ENCODE data around the gene KCTD5. TPM values are rescaled to one million over a fixed set of nuclear protein-coding genes. Genes with fewer than 3 reads are reported as not detected.

Gene KCTD5
- total RNA-seq, 2 donors from 2014 or later = 29.8 to 32.6 TPM

DNA sequence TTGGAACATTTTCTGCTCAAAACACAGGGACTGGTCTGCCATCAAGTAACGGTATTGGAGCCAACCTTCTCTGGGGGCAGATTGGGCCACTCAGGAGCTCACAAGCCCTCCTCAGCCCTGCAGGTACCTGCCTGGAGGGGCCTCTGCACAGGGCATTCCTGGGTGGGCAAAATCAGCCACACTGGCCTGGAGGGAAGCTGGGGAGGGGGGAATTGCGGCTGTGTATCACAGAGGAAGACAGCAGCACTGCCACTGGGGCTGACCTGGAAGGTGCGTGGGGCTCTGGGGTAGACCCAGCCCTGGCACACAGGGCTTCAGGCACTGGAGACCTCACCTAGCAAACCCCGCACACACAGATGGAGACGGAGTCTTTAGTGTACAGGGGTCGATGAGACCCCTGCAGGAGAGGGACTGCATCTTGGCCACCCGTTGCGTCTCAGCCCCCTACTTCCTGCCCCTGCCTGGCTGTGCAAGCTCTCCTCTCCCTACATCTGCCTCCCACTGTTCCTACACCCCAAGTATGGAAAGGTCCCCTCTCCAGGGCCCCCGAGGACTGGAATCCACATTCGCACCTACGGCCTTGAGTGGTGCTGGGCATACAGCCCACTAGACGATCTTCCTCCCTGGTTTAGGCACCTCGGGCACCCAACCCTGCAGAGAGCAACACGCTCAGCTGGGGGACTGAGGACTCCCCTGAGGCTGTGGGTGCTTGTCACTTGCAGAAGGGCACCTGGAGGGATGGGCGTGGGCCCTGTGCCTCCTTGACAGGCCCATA lies 63.0 kb downstream of the KCTD5 start:
- peaks cover 11% of the 10 kb centered on the region for H3K36me3 Mint-ChIP-seq (ENCODE audit: low read depth)
- H3K4me3 Mint-ChIP-seq = no peak overlapping the region
- 81 to 87% methylated on average over 12 to 15 of the region's 15 CpGs for WGBS, 2 experiments (ENCODE audit: insufficient coverage in 1 of 2, insufficient read length in 1 of 2)
- H3K4me3 ChIP-seq (ENCODE audit: low read length) = no peak overlapping the region
- no peak overlapping the region for H3K27ac Mint-ChIP-seq
- TF ChIP-seq, protein P1, sequence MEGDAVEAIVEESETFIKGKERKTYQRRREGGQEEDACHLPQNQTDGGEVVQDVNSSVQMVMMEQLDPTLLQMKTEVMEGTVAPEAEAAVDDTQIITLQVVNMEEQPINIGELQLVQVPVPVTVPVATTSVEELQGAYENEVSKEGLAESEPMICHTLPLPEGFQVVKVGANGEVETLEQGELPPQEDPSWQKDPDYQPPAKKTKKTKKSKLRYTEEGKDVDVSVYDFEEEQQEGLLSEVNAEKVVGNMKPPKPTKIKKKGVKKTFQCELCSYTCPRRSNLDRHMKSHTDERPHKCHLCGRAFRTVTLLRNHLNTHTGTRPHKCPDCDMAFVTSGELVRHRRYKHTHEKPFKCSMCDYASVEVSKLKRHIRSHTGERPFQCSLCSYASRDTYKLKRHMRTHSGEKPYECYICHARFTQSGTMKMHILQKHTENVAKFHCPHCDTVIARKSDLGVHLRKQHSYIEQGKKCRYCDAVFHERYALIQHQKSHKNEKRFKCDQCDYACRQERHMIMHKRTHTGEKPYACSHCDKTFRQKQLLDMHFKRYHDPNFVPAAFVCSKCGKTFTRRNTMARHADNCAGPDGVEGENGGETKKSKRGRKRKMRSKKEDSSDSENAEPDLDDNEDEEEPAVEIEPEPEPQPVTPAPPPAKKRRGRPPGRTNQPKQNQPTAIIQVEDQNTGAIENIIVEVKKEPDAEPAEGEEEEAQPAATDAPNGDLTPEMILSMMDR (conservative IDR thresholded peaks at IDR 0.05) = no peak
- no peaks in the 10 kb centered on the region for H3K27me3 Mint-ChIP-seq (ENCODE audit: insufficient read depth)
- H3K36me3 ChIP-seq (ENCODE audit: control insufficient read depth, insufficient read depth, low read length) = no peaks in the 10 kb centered on the region
- H3K9me3 Mint-ChIP-seq = no peaks in the 10 kb centered on the region
- peaks cover 2% of the 10 kb centered on the region for H3K4me1 Mint-ChIP-seq
- H3K4me1 ChIP-seq (ENCODE audit: control insufficient read depth, insufficient read depth, low read length) = no peaks in the 10 kb centered on the region
- H3K27ac ChIP-seq (ENCODE audit: low read depth, low read length) = no peak overlapping the region
- no peak for DNase-seq
- no peaks in the 10 kb centered on the region for H3K9me3 ChIP-seq (ENCODE audit: control insufficient read depth, low read length)
- H3K27me3 ChIP-seq (ENCODE audit: control insufficient read depth, insufficient read depth, low read length, poor library complexity, severe bottlenecking) = no peaks in the 10 kb centered on the region
- no peak overlapping the region for H3K9ac ChIP-seq (ENCODE audit: extremely low read depth, low read length, poor library complexity, severe bottlenecking)

DNA sequence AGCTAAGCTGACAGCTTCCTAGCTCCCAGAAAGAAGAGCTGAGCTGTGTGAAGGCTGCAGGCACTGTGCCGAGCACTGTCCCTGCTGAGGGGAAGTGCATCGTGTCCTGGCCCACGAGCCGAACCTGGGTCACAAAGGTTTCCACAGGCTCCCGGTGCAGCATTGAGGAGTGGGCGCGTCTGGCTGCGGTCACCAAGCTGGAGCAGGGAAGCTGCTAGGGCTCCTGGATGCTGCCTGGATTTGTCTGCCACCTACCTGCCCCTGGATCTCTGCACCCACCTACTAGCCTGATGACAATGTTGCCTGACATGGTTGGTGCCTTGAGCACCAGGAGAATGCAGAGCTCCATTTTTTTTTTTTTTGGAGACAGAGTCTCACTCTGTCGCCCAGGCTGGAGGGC lies 63.6 kb downstream of the KCTD5 start:
- no peaks in the 10 kb centered on the region for H3K4me1 Mint-ChIP-seq
- no peak overlapping the region for H3K27ac Mint-ChIP-seq
- no peak for DNase-seq
- Histone ChIP-seq H3K9me3 (ENCODE audit: control insufficient read depth, low read length) (no peaks in the 10 kb centered on the region), H3K4me3 (ENCODE audit: low read length) (no peak overlapping the region), H3K27ac (ENCODE audit: low read depth, low read length) (no peak overlapping the region), H3K36me3 (ENCODE audit: control insufficient read depth, insufficient read depth, low read length) (no peaks in the 10 kb centered on the region), H3K27me3 (ENCODE audit: control insufficient read depth, insufficient read depth, low read length, poor library complexity, severe bottlenecking) (no peaks in the 10 kb centered on the region), H3K4me1 (ENCODE audit: control insufficient read depth, insufficient read depth, low read length) (no peaks in the 10 kb centered on the region), H3K9ac (ENCODE audit: extremely low read depth, low read length, poor library complexity, severe bottlenecking) (no peak overlapping the region)
- WGBS, 2 experiments (ENCODE audit: insufficient coverage in 1 of 2, insufficient read length in 1 of 2) = 87 to 94% methylated on average over 7 to 9 of the region's 9 CpGs
- TF ChIP-seq, protein P1 (conservative IDR thresholded peaks at IDR 0.05) = no peak
- H3K36me3 Mint-ChIP-seq (ENCODE audit: low read depth) = peaks cover 15% of the 10 kb centered on the region
- no peaks in the 10 kb centered on the region for H3K27me3 Mint-ChIP-seq (ENCODE audit: insufficient read depth)
- H3K4me3 Mint-ChIP-seq = no peak overlapping the region
- H3K9me3 Mint-ChIP-seq = no peaks in the 10 kb centered on the region

DNA sequence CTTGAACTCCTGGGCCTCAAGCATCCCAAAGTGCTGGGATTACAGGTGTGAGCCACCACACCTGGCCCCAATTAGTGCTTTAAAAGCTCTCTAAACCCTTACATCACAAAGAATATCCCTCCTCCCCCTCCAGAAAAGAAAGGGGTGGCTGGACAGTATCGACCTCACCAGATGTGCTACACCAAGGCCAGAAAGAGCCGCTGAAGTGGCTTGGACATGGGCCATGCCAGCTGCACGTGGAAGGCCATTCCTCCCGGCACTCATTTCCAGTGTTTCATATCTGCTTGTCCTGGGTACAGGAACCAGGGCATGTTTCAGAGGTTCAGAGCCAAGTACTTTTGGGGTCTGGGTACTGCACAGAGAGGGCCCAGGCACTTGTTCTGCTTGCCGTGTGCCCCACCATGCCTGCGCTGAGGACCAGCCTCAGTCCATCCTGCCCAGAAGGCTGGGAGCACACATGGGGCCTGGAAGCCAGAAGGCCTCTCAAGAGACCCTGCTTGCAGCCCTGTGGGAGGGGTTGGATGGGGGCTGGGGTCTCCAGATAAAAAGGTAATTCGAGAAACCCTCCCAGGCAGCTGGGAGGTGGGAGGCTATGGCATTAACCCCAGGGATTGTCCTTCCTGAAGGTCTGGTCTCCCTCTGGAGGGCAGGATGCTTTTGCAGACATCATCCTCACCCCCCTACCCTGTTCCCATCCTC lies 66.6 kb downstream of the KCTD5 start:
- H3K27ac ChIP-seq (ENCODE audit: low read depth, low read length) = no peak overlapping the region
- no peaks in the 10 kb centered on the region for H3K9me3 Mint-ChIP-seq
- DNase-seq = no peak
- TF ChIP-seq, protein P1 (conservative IDR thresholded peaks at IDR 0.05) = no peak
- no peak overlapping the region for H3K27ac Mint-ChIP-seq
- no peaks in the 10 kb centered on the region for H3K36me3 ChIP-seq (ENCODE audit: control insufficient read depth, insufficient read depth, low read length)
- no peak overlapping the region for H3K4me3 ChIP-seq (ENCODE audit: low read length)
- H3K9ac ChIP-seq (ENCODE audit: extremely low read depth, low read length, poor library complexity, severe bottlenecking) = no peak overlapping the region
- H3K4me1 Mint-ChIP-seq = peaks cover 6% of the 10 kb centered on the region
- H3K9me3 ChIP-seq (ENCODE audit: control insufficient read depth, low read length) = no peaks in the 10 kb centered on the region
- H3K27me3 ChIP-seq (ENCODE audit: control insufficient read depth, insufficient read depth, low read length, poor library complexity, severe bottlenecking) = no peaks in the 10 kb centered on the region
- H3K36me3 Mint-ChIP-seq (ENCODE audit: low read depth) = peaks cover 22% of the 10 kb centered on the region
- no peaks in the 10 kb centered on the region for H3K27me3 Mint-ChIP-seq (ENCODE audit: insufficient read depth)
- WGBS, 2 experiments (ENCODE audit: insufficient coverage in 1 of 2, insufficient read length in 1 of 2) = 86 to 92% methylated on average over 4 to 7 of the region's 7 CpGs
- no peak overlapping the region for H3K4me3 Mint-ChIP-seq
- H3K4me1 ChIP-seq (ENCODE audit: control insufficient read depth, insufficient read depth, low read length) = no peaks in the 10 kb centered on the region
